ENCODE measurements around the gene SMARCD3. TPM values are rescaled to one million over a fixed set of nuclear protein-coding genes. Genes with fewer than 3 reads are reported as not detected.

The SMARCD3 gene
- total and polyA plus RNA-seq, 2 of the 8 experiments (the other 6 are each of a cell fraction or from before 2014, with no cell fraction given) = 3.0 to 5.6 TPM

DNA sequence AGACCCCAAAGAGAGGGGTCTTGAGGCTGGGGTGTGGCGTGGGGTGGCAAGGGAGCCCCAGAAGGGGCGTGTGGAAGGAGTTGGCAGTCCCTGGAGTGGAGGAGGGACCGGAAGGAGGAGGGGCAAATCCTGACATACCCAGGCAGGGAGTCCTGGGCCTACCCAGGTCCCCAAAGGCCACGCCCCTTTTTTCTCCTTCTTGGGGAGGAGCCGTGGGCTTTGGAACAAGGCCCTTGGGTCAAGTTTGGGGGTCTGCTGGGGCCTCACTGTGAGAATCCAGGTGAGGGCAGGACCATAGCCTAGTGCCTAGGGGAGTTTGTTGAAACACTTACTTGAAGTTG is 1.2 kb upstream of the SMARCD3 start:
- Histone ChIP-seq H4K5ac (ENCODE audit: insufficient read length, low read depth, low read length) (no peak overlapping the region), H3K14ac (ENCODE audit: insufficient read length) (no peak overlapping the region), H4K91ac (replicated peaks; ENCODE audit: insufficient read length, low read length) (no peak overlapping the region), H3K4me3 (ENCODE audit: extremely low read depth in 1 of 4, insufficient read depth in 2 of 4, low read depth in 3 of 4, low read length in 4 of 4) (peak overlapping the region in 1 of 4 experiments; percentile 64; a peak in 2 of 8 replicates), H3K9me3 (ENCODE audit: insufficient read depth in 2 of 2, low read depth in 1 of 2, low read length in 1 of 2) (no peaks in the 10 kb centered on the region), H3K23ac (ENCODE audit: insufficient read length) (no peak overlapping the region), H3K79me2 (ENCODE audit: control insufficient read depth in 1 of 2, insufficient read depth in 2 of 2, low read length in 2 of 2) (no peaks in the 10 kb centered on the region), H2BK120ac (replicated peaks; ENCODE audit: low read depth, low read length) (no peak overlapping the region), H2AK5ac (ENCODE audit: low read depth, low read length) (no peak overlapping the region), H3K4me1 (replicated peaks in 1 of 4; ENCODE audit: control insufficient read depth in 3 of 4, insufficient read depth in 4 of 4, low read length in 3 of 4) (peaks cover 0 to 60% (median 42%) of the 10 kb centered on the region in 4 experiments; a peak in 6 of 7 replicates), H2BK12ac (ENCODE audit: low read depth, low read length) (0 out of 2 replicates have a peak overlapping the region, but pooled peaks have one; percentile 80), H3K9ac (replicated peaks in 1 of 4; ENCODE audit: extremely low read depth in 1 of 4, low read depth in 3 of 4, low read length in 3 of 4) (no peak overlapping the region), H2AFZ (ENCODE audit: low read length) (no peak overlapping the region), H3K27ac (ENCODE audit: low read depth, low read length) (no peak overlapping the region), H3K27me3 (replicated peaks in 1 of 4; ENCODE audit: control insufficient read depth in 3 of 4, extremely low read depth in 1 of 4, insufficient read depth in 3 of 4, low read length in 3 of 4) (peaks cover 20 to 76% (median 65%) of the 10 kb centered on the region in 4 experiments), H3K4ac (replicated peaks; ENCODE audit: insufficient read length, low read depth, low read length) (no peak overlapping the region), H3K18ac (ENCODE audit: extremely low read depth, low read length) (no peak overlapping the region), H4K8ac (ENCODE audit: extremely low read depth, insufficient read depth, low read length) (no peak overlapping the region; the same call in 1 of the 2 replicates), H4K20me1 (replicated peaks in 1 of 2; ENCODE audit: control insufficient read depth in 1 of 2, insufficient read depth in 2 of 2, low read length in 2 of 2) (peaks cover 1 to 9% of the 10 kb centered on the region in 2 experiments), H3K23me2 (ENCODE audit: low read depth, low read length) (peaks cover 34% of the 10 kb centered on the region), H3K36me3 (ENCODE audit: control insufficient read depth in 2 of 4, insufficient read depth in 4 of 4, low read length in 3 of 4) (no peaks in the 10 kb centered on the region), H3K4me2 (ENCODE audit: insufficient read depth in 1 of 2, low read depth in 2 of 2, low read length in 2 of 2) (peak overlapping the region; percentile 67 to 96; a peak in 3 of 4 replicates), H2BK15ac (ENCODE audit: low read length) (0 out of 2 replicates have a peak overlapping the region, but pooled peaks have one; percentile 46), H2BK20ac (ENCODE audit: low read length) (no peak overlapping the region), H3K56ac (replicated peaks; ENCODE audit: insufficient read length, low read depth, low read length) (no peak overlapping the region), H3K79me1 (ENCODE audit: low read depth, low read length) (no peaks in the 10 kb centered on the region), H2BK5ac (ENCODE audit: low read depth, low read length) (no peak overlapping the region)
- no peak for DNase-seq (ENCODE audit: low read depth in 1 of 2, low spot score in 2 of 2)
- no peak for FAIRE-seq
- WGBS, 2 experiments (ENCODE audit: extremely low coverage in 1 of 2, insufficient coverage in 1 of 2, insufficient read length in 1 of 2, insufficient replicate concordance in 2 of 2, low coverage in 1 of 2, low lambda C conversion rate in 2 of 2, missing lambda C conversion rate in 1 of 2) = 19% methylated on average over 4 of the region's 5 CpGs; no CpG with 5 or more reads in 1 of the 2 experiments
- CTCF ChIA-PET (ENCODE audit: partially characterized antibody) = interaction anchor here (1.3 kb wide), 1 partner anchor 47 kb away, joined by 3 read pairs; no protein-coding TSS in a partner anchor
- POLR2A ChIA-PET (ENCODE audit: partially characterized antibody) = interaction anchor here (0.7 to 1.2 kb wide), 2 partner anchors 10 to 15 kb away, joined by 3 read pairs; no protein-coding TSS in a partner anchor
- TF ChIP-seq SIRT6 (IDR thresholded peaks at IDR 0.05; ENCODE audit: low read length) (no peak), TEAD4 (IDR thresholded peaks at IDR 0.05; ENCODE audit: low read depth, low read length) (no peak), ASH2L (IDR thresholded peaks at IDR 0.05; ENCODE audit: low read length) (no peak), POLR2AphosphoS5 (IDR thresholded peaks at IDR 0.05; ENCODE audit: low read depth, low read length) (no peak), SP4 (IDR thresholded peaks at IDR 0.05; ENCODE audit: low read length) (no peak), PHF8 (conservative IDR thresholded peaks at IDR 0.05; ENCODE audit: low read depth, low read length) (no peak), SP1 (IDR thresholded peaks at IDR 0.05; ENCODE audit: low read depth, low read length) (no peak), GABPA (IDR thresholded peaks at IDR 0.05; ENCODE audit: borderline replicate concordance, insufficient read depth, low read length) (no peak), CBX5 (IDR thresholded peaks at IDR 0.05; ENCODE audit: low read depth, low read length) (no peak)

Measured in H1 (cell line).